Right hindlimb (tissue), 1 donor: Measurements from ENCODE around the gene KRT4.

Experiments used
- DNase-seq: peaks from one replicate; pipeline ENCODE4 v3.0.0-alpha.2; 2018

Gene KRT4

DNA sequence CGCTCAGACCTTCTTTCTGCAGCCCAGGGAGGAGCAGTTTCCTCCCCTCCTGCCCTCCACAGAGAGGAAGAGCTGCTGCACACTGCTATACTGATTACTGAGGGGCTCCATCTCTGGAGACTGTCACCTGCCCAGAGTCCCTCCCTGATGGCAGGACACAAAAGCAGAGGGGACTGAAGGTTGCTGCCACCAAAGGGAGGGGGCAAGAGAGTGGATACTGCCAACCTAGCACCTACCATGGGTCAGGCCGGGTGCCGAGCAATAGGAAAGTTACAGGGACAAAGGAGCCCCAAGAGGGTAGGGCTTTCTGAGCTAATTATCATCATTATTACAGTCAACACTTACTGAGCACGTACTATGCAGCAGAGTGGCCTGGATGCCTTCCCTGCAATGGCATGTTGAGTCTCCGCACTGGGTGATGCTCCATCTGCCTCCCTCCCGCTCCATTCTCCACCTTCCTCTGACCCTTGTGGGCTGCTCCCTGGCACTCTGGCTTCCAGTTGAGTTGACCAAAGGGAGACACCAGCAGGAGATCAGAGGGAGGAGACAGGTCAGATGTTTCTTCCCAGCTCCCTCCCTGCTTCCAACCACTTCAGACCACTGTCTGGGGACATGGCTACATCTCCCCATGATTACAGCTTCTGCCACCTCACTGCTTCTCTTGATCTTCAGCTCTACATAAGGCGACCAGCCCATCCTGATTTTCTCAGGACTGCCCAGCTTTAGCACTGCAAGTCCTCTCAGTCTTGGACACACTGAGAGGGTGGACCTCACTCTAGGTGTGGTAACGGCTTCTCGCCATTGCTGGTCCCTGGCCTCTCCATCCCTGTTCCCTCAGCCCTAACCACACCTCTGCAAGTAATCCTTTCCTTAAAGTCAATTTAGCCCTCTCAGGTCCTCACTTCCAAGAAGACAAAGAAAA lies 22.8 kb upstream of the KRT4 start:
- DNase-seq, result no peak

DNA sequence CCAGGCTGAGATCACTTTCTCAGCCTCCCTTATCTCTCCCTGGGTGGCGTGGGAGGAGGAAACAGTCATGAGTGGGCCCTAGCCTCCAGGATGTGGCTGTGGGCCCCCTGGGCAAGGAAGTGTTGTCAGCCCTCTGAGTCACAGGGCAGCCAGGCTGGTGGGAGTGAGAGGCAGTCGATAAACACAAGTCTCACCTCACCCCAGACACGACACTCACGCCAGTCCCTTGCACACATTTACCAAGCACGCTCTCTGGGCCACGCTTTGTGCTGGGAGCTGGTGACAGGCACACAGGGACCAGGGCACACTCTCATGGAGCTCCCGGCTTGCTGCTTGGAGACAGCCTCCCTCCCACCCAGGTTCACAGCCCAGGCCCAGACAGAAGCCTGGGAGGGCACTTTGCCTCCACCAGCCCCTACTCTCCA lies 22.1 kb upstream of the KRT4 start:
- DNase-seq, result no peak

DNA sequence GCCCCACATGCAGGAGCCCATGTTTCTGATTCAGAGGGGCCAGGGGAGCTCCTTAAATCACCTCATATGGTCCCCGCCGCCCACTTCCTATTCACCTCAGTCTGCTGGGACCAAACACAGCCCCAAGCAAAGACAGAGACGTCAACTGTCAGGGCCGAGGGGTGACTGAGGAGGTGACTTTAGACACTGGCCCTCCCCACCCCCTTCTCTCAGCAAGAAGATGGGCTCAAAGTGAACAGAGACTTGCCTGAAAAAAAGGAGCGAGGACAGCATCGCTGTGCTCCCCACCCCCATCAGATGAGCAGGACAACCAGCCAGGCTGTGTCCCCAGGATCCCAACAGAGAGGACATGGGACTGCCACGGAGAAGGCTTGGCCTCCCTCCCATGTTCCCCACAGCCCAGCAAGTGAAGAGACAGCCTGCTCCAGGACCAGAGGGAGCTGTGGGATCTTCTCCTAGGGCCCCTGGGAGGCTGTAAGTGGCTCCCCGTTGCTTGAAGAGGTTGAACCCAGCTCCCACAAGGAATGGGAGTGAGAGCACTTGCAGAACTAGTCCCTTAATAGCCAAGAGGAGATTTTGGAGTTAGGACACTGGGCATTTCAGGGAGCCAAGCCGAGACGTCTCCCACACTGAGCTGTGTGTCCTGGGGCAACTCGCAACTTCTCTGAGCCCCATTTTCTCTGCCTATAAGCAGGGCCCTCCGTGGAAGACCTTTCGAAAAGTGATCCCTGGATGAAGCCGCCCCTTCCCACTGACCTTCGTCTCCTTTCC lies 21.5 kb upstream of the KRT4 start:
- no peak for DNase-seq

DNA sequence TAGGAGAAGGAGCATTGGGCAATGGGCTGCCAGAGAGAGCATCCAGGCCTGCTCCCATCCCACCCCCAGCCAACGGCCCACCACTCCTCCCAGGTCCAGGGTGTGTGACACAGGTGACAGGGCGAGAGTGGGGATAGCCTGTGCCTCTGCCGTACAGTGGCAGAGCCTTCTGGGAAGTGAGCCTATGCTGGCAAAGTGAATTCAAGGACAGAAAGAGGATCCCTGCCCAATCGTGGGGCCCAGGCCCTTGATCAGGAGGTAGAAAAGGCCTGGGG lies 20.7 kb upstream of the KRT4 start:
- DNase-seq, result no peak

DNA sequence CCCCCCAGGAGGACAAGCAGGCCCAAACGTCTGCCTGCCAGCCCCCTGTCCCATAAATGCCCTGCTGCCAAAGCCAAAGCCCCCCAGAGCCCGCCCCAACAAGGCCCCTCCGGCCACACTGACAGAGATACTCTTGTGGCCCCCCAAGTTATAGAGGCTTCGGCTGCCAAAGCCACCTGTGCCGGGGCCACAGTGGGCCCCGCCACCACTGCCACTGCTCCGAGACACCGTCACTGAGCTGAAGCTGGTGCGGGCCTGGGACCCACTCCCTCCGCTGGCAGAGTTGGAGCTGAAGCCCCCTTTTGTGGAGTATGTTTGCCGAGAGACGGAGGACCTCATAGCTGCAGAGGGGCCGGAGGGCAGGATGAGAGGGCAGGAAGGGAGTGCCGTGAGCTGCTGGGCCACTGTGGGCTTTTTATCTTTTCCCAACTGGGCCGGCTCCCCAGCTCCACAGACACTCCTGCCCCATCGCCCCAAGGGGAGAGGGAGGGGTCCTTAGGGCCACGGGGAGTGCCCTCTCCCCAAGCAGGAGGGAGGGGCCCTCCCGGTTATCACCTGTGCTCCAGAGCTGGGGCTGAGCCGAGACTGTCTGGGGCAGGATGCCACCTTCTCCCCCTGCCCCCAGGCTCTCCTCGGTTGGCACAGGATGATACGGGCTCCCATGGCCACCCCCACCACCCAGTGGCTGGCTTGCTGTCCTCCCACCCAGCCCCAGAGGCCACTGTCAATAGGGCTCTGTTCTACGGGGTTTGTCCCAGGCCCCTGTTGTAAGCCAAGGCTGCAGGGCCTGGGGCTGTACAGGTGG lies 20.2 kb upstream of the KRT4 start, which contains the start of gene KRT79:
KRT79 (minus strand) TSS at position 390 of the 805 bp plus-strand sequence; CDS start at position 339, 51 bp downstream.
- no peak for DNase-seq

DNA sequence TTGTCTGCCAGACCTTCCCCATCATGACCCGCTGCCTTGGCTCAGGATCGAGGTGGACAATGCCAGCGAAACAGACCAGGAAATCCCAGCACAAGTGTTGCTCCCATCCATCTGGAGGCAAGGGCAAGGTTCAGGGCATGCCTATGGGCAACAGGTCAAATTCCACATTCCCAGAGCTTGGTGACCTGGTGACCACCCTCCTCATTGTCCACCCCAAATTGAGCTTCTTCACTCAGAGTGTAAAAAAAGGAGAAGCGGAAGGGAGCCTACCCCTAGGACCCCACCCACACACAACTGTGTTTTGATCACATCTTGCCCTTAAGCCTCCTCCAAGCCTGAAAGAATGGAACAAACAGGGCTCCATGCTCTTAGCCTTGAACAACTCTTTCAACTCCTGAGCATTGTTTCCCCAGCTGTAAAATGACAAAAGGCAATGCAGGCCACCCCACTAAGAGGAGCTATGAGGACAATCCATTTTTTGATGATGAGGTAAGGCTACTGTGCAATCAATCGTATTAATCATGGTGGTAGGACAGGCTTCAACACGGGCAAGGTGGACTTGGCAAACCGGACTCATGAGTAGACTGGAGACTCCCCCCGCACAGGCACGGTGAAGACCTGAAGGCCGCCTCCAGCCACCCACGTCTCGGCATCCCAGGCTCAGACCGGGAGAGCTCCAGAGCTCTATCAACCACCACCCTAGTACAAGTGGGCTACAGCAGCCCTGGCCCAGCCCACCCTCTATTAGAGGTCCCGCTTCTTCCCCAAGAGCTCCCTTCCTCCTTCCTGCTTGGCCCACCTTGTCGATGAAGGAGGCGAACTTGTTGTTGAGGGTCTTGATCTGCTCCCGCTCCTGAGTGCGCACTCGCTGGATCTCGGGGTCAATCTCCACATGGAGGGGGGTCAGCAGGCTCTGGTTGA lies 19.3 kb upstream of the KRT4 start:
- no peak for DNase-seq

DNA sequence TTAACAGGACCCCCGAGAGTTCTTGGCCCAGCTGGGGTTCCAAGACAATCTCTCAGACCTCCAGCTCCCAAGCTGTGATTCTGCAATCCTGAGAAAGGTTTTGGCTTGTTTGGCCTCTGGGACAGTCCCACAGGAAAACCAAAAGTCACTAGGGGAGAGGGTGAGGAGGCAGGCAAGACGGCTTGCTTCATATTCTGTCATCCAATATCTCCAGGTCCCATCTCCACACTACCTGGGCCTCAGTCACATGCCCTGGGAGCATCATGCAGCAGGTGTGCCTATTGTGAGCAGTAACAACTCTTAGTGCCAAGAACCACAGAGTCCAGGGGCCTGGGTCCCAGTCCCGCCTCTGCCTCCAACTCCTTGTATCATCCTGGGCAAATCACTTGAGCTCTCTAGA lies 18.5 kb upstream of the KRT4 start:
- no peak for DNase-seq

DNA sequence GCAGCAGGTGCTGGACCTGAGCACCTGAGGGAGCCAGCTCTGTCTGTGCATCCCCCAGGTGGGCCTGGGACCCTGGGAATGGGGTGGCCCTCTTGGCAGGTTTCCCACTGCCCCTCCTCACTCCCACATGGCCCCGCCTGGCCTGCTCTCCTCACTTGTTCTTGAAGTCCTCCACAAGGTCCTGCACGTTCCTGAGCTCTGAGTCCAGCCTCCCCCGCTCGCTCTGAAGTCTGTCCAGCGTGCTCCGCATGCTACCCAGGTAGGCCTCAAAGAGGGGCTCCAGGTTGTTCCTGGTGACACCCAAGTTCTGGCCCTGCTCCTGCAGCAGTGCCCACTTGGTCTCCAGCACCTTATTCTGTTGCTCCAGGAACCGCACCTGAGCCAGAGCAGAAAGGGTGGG lies 17.3 kb upstream of the KRT4 start:
- DNase-seq, result no peak

DNA sequence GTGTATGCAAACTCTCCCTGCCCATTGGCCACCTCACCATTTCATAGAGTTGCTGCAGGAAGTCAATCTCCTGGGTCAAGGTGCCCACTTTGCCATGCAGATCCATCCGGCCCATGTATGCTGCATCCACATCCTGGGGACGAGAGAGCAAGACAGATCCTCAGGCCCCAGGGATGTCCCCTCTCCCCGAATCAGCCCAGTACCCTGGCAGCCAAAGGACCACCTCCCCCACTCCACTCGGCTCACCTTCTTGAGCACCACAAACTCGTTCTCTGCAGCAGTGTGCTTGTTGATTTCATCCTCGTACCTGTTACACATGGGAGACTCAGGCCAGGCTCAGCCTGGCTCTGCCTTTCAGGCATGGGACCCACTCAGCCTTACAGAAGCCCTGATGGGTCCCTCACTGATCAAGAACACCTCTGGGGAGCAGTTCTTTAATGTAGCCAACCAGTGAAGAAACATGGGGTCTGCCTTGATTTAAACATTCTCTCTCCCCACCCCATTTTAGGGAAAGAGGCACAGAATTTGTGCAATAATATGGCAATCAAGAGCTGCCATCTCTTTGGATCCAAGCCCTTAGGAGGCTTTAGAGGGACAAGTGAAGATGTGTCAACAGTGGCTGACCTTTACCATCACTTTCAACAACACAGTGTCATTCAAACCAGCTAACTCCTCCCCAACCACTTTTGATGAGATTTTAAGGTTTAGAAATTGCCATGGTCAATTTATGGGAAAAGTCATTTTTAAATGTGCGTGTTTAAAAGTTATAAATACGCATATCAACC lies 16.3 kb upstream of the KRT4 start:
- DNase-seq, result no peak

DNA sequence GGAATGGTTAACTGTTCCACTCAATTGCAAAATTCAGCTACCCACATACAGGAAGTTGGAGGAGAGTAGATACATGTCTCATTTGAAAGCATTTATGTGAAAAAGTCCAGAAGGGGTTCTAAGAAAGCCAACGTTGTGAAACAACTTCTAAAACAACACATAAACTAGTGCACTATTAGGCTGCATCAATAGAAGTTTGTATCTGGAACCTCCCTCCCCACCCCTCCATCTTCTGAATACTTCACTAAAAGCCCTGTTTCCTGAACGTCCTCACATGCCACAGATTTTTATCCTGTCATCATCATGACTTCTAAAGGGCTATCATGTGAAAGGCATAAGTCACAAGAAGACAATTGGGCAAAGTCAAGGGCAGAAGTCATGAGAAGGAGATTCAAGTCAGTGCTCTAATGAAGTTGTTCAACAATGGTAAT lies 14.7 kb upstream of the KRT4 start:
- no peak for DNase-seq

DNA sequence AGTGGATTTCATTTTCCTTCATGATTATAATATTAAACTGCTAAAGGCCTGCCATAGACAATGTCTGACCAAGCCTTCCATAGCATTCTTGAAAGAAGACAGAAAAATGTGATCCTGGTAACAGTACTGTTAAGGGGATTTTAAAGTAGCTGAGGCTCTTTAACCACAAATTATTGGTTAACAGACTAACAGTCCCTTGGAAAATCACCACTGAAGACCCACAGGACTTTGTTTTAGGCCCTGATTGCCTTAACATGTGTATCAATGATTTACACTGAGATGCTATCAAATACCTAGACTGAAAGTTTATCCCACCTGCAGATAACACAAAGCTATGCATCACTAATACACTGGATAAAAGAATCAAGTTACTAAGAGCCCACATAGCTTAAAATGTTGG lies 14.2 kb upstream of the KRT4 start:
- no peak for DNase-seq

DNA sequence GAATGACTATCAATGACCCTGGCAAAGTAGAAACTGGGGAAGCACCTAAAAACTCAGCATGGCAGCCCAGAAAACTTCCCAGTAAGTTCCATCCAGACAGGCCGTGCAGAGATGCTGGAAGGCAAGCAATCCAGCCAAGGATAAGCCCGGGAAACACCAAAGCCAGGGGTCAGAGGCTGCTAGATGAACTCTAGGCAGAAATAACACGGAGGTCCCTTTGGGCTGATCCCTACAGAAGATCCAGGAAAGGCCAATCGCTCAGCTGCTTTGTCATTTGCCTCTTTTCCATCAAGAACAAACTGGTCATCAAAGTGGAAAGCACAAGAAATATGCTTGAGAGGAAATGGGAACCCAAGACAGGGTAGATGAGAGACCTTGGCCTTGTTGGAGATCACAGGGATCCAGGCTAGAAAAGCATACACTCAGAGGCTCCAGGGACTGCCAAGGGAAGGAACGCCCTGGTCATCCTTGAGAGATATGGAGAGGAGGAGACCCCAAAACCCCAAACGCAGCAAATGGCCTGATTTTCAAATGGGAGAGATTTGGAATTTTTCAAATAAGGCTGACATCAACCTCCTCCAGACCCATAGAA lies 13.7 kb upstream of the KRT4 start:
- no peak for DNase-seq

DNA sequence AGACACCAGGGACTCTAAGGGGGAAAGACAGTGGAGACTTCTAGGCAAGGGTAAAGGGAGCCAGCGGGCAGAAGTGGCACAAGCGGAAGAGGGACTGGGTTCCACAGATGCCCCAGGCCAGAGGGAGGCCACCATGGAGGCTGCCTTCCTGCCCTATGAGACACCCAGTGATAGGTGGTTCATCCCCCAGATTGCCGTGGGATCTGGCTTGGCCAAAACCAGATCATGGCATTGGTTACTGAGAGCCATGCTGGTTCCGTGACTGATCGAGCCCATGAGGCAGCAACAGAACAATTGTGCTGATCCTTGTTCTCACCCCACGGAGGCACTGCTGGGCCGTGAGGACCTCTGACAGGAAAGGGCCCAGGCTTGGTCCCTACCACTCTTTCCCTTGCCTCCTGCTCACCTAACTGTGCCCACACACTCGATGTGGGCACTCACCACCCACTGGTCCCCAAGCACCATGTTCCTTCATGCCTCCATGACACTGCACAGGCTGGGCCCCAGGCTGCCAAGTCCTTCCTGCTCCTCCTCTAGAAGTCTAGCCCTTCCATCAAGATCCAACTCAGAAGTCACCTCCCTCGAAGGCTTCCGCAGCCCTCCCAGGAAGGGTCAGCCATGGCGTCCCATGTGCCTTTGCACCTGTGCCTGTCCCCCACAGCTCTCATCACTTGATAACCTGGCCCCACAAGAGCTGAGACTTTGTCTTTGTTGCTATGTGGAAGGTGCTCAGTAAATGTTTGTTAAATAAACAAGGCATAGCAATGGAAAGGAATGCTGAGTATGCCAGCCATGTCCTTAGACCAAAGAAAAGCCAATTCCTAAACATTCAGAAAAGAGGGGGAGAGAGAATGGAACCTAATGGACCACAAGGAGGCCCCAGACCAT lies 12.9 kb upstream of the KRT4 start:
- DNase-seq, result no peak

DNA sequence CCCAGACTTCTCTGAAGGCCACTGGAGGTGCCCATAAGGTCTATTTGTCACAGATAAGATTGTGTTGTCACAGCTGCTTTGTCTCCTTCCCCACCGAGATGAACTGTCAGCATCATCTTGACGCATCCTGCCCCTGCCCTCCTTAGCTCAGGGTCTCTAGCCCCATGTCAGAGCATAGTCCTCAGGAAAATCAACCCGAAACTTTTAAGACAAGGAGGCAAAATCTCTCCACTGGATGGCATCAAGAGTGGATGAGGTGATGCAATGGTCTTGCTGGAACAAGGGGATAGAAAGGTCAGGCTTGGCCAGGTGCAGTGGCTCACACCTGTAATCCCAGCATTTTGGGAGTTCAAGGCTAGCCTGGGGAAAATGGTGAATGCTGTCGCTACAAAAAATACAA lies 12.0 kb upstream of the KRT4 start:
- no peak for DNase-seq

DNA sequence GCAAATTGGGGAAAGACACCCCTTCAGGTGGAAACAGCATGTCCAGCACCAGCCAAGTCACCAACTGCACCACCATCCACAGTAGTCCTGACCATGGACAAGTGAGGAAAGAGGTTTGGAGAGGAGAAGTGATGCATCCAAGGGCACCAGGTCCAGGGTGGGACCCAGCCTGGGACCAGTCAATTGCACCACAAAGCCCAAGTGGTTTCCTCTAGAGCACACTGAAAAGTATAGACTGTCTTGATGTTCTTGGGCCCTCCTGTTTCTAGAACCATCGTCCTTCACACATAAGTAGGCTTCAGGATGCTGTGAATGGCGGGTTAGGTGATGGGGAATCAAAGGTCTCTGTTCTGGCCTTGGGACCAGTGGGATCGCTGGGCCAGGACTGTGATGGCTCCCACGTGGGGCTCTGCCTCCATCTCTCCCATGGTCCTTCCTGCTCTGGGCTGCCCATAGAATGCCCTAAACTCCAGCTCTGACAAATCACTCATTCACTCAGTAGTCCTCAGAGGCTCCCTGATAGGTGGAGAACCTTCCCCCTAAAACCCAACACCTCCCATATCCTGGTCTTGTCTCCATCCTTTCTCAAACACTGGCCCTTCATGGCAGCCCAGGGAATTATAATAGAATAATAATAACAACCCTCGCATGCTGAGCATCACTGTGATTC lies 11.0 kb upstream of the KRT4 start:
- DNase-seq, result no peak

DNA sequence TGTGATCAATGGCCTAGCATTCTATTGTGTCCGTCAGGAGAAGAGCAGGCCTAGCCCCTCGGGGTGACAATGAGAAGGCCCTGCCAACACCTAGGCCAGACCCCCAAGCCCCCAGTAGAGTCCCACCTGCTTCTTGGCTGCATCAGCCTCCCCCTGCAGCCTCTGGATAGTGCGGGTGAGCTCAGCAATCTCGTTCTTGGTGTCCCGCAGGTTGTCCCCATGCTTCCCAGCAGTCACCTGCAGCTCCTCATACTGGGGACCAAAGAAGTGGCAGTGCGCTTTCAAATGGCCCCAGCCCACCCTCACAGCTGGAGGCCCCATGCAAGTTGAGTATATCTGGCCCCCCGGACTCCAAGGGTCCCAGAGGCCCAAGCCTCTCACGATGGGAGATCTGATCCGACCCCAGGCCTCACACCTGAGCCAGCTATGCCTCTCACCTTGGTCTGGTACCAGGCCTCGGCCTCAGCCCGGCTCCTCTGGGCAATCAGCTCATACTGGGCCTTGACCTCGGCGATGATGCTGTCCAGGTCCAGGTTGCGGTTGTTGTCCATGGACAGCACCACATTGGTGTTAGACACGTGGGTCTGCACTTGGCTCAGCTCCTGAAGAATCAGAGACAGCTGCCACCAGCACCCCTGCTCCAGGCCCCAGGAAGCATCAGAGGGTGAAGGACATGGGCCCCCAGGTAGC lies 10.0 kb upstream of the KRT4 start:
- DNase-seq, result no peak

DNA sequence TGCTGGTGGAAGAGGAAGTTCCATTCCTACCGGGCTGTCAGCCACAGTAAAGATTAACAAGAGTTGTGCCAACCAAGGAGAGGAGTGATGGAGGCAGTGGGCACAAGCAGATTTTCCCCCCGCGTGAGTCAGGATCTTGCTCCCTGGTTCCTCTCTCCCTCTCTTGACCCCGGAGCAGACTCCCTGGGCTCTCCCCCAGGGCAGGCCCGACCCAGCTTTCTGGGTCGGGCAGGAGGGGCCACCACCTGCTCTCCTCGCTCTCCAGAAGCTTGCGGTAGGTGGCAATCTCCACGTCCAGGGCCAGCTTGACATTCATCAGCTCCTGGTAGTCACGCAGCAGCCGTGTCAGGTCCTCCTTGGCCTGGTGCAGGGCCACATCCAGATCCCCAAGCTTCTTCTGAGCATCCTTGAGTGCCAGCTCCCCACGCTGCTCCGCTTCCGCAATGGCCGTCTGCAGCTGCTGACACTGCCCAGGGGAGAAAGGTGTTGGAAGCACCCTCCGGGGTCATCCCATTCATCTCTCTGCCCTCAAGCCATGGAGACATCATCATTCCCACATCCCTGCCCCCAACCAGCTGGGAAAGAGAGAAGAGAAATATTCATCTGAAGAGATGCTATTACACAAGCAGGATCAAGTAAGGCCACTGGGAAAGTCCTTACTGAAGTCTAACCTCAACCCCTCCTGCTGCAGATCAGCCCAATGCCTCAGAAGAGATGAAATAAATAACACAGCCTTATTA lies 9.0 kb upstream of the KRT4 start:
- DNase-seq, result no peak
